Activated CD4-positive, alpha-beta memory T cell treated with anti-CD3 and anti-CD28 coated beads, Interleukin-2, amount 10 ng/mL, durations not matched to agents 7 days and 5 days (primary cell): ENCODE measurements around the gene MAD1L1. TPM values are rescaled to one million over a fixed set of nuclear protein-coding genes. Genes with fewer than 3 reads are reported as not detected.

Experiments used
- CTCF ChIA-PET: fragments of 350-600 bp; sonication (Branson Sonifier 250); formaldehyde crosslinking; loops from one replicate; lab custom pipeline; 2021; ENCODE audit warnings: antibody characterized with exemption, inconsistent platforms; lab: Charles Lee
- POLR2A ChIA-PET: fragments of 350-600 bp; sonication (Branson Sonifier 250); formaldehyde crosslinking; loops from one replicate; lab custom pipeline; 2021; ENCODE audit warnings: antibody characterized with exemption; lab: Charles Lee
- DNase-seq: peaks from one replicate; pipeline ENCODE4 v3.0.0-alpha.2; 2020
- H3K27ac Mint-ChIP-seq: one replicate; pipeline ENCODE4 v1.8.0; 2021; ENCODE audit warnings: mild to moderate bottlenecking, mixed read lengths
- H3K27me3 Mint-ChIP-seq: one replicate; pipeline ENCODE4 v1.8.0; 2021; ENCODE audit warnings: mixed read lengths
- H3K36me3 Mint-ChIP-seq: one replicate; pipeline ENCODE4 v1.8.0; 2021; ENCODE audit warnings: low read depth, mixed read lengths
- H3K4me1 Mint-ChIP-seq: one replicate; pipeline ENCODE4 v1.8.0; 2021; ENCODE audit warnings: mixed read lengths
- H3K4me3 Mint-ChIP-seq: one replicate; pipeline ENCODE4 v1.8.0; 2021; ENCODE audit warnings: mild to moderate bottlenecking, mixed read lengths
- H3K9me3 Mint-ChIP-seq: one replicate; pipeline ENCODE4 v1.8.0; 2021; ENCODE audit warnings: mixed read lengths
- total RNA-seq, 2 experiments: library from RNA; stranded (reverse); gene quantifications; one replicate each; pipeline ENCODE4 v1.2.3, GENCODE V29; 2021

MAD1L1 gene
- total RNA-seq, 2 experiments from 2014 or later = 120 to 136 TPM

DNA sequence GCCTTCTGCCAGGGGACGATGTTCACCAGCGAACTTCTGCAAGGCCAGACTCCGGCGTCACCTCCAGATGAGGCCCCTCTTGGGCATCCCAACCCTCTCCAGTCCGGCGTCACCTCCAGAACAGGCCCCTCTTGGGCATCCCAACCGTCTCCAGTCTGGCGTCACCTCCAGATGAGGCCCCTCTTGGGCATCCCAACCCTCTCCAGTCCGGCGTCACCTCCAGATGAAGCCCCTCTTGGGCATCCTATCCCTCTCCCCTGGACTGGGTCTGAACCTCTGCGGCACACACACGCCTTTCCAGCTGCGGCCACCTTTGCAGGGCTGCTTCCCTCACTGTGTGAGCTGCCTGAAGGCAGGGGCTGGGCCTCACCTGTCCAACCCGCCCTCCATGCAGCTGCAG, 321.2 kb downstream of the MAD1L1 start:
- Mint-ChIP-seq H3K4me3 (no peak overlapping the region), H3K9me3 (no peaks in the 10 kb centered on the region), H3K36me3 (no peaks in the 10 kb centered on the region), H3K4me1 (peaks cover 2% of the 10 kb centered on the region), H3K27ac (no peak overlapping the region), H3K27me3 (no peaks in the 10 kb centered on the region)
- CTCF ChIA-PET = no interaction called here
- DNase-seq = no peak
- POLR2A ChIA-PET = no interaction called here

DNA sequence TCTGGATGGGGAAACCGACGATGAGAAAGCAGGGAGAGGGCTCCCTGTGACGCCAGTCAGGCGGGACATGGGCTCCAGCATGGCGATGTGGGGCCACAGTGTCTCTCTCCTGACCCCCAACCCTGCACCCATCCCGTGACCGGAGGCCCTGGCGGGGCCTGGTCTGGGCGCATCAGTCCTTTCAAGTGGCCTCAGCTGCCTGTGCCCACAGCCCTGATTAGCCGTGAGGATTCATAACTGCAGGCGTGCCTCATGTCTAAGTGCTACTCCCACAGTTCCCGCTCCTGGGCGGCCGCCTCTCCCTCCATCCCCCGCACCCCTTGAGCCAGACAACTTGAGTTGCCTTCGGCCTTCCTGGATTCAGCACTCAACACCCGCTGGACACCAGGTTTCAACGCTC, 321.9 kb downstream of the MAD1L1 start:
- CTCF ChIA-PET = no interaction called here
- Mint-ChIP-seq H3K27ac (no peak overlapping the region), H3K4me3 (no peak overlapping the region), H3K27me3 (no peaks in the 10 kb centered on the region), H3K9me3 (no peaks in the 10 kb centered on the region), H3K4me1 (no peaks in the 10 kb centered on the region), H3K36me3 (no peaks in the 10 kb centered on the region)
- POLR2A ChIA-PET = no interaction called here
- no peak for DNase-seq

DNA sequence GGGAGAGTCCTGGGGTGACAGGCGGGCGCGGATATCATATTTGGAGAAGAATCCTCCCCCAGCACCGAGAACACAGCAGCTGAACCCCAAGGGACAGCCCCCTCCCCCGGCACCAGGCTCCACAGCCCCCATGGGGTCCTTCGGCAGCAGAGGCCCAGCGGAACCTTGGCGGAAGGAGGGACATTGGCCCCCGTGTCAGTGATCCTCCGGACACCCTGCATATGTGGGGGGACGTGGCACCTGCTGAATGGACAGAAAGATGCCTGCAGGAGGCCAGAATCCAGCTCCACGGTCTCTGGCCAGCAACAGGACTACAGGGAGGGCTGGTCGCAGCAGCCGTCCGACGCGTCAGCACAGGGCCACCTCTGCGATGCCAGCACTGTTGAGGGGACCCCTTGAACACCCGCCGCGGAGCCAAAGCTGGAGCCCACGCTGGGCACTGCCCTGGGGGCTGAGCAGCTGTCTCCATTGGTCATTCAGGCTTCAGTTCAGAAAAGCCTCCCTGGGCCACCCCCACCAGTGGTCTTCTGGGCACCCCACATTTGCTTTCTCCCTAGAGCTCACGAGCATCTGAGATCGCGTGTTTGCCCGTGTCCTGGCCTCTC, 322.6 kb downstream of the MAD1L1 start:
- no peaks in the 10 kb centered on the region for H3K36me3 Mint-ChIP-seq
- H3K27me3 Mint-ChIP-seq = no peaks in the 10 kb centered on the region
- H3K9me3 Mint-ChIP-seq = no peaks in the 10 kb centered on the region
- H3K4me1 Mint-ChIP-seq = no peaks in the 10 kb centered on the region
- DNase-seq = no peak
- H3K4me3 Mint-ChIP-seq = no peak overlapping the region
- no peak overlapping the region for H3K27ac Mint-ChIP-seq
- POLR2A ChIA-PET = no interaction called here
- CTCF ChIA-PET = no interaction called here

DNA sequence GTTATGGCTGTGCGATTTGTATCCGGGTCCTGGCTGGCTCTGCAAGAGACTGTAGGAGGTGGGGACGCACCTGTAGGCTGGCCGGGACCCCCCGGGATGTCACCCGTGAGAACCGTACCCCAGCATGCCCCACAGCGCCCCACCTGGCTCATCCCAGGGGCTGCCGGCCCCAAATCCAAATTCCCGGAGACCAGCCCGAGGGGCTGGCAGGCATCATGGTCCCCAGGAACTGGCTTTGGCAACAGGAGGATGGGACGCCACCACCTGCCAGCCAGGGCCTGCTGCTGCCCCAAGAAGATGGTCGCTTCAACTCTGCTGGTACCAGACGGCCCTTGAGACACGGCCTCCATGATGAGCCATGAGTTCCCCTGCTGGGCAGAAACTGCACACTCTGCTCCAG, 323.3 kb downstream of the MAD1L1 start:
- ChIA-PET POLR2A (no interaction called here), CTCF (no interaction called here)
- Mint-ChIP-seq H3K4me3 (no peak overlapping the region), H3K27ac (no peak overlapping the region), H3K36me3 (no peaks in the 10 kb centered on the region), H3K27me3 (no peaks in the 10 kb centered on the region), H3K4me1 (no peaks in the 10 kb centered on the region), H3K9me3 (no peaks in the 10 kb centered on the region)
- no peak for DNase-seq

DNA sequence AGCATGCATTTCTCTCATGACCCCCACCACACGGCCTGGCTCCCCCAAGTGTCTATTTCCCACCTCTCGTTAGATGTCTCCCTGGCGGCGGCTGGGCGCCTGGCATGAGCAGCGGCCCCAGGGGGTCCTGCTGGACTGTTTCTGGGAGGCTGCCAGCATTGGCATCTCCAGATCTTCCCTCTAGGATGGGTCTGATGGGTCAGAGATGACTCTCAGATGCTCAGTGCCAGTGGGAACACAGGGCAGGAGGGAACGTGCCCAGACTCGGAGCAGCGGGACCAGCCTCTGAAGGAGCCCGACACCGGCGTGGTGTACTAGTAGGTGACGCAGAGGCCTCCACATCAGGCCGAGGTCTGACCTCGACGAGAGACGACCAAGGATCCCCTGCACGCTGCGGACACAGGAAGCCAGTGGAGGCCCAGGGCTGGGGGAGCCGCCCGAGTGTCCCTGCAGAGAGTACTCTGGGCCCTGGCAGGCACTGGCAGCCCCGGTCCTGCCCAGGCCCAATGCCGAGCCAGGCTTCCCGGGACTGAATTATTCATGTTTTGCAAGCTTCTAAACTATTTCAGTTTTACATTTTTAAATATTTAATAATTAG, 323.8 kb downstream of the MAD1L1 start:
- ChIA-PET CTCF (no interaction called here), POLR2A (no interaction called here)
- Mint-ChIP-seq H3K27me3 (no peaks in the 10 kb centered on the region), H3K27ac (no peak overlapping the region), H3K9me3 (no peaks in the 10 kb centered on the region), H3K4me1 (no peaks in the 10 kb centered on the region), H3K36me3 (no peaks in the 10 kb centered on the region), H3K4me3 (no peak overlapping the region)
- DNase-seq = no peak

DNA sequence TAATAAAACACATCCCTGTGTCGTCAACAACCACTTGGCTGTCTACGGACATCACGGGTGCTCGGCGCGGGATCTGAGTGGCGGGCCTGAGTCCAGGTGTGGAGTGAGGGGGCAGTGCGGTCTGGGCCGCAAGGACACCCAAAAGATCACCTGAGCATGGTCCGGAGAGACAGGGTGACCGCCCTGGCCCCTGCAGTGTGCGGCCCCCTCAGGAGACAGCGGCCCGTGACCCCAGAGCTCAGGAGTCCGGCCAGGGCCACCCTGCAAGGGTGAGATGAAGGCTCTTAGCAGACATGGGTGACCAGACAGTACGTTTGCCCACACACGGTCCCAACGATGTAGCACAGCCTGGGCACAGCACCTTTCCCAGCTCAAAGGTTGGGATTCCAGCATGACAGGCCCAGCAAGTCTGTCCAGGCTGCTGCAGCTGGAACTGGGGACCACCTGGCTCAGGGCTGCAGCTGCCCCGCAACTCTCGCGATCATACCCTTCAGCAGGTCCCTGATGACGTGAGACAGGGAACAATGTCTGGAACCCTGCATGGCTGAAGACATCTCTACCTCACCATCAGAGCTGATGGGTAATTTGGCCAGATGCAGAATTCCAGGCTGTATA, 324.9 kb downstream of the MAD1L1 start:
- Mint-ChIP-seq H3K9me3 (no peaks in the 10 kb centered on the region), H3K36me3 (no peaks in the 10 kb centered on the region), H3K4me3 (no peak overlapping the region), H3K4me1 (no peaks in the 10 kb centered on the region), H3K27me3 (no peaks in the 10 kb centered on the region), H3K27ac (no peak overlapping the region)
- CTCF ChIA-PET = no interaction called here
- no peak for DNase-seq
- POLR2A ChIA-PET = no interaction called here

DNA sequence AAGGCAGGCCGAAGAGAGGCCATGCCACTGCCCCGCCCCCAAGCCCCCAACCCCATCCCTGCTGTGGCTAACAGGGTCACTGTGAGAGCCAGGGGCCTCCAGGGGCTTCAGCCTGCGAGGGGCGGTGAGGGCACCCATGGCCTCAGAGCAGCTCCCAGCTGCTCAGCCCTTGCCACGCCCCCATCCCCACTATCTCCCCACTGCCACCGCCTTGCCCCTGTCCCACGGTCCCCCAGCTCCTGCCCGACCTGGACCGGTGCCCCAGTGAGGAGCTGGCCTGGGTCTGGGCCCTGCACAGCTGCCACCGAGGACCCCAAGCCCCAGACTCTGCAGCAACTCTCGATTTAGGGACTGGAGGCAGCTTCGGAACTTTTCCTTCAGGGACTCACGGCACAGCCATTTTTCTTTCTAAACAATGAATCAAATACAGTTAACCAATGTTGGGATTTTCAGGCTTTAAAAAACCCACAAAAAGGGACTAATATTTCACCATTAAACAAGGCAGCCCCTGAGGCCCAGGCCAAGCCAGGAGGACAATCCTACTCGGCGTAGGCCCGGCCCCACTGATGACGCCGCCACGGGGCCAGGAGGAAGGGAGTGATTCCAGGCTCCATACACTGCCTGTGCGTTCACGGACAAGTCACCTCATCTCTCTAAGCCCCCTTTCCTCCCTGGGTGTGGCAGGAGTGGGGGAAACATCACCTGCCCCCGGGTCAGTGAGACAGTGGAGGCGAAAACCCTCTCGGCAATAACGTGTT, 325.6 kb downstream of the MAD1L1 start:
- POLR2A ChIA-PET = no interaction called here
- CTCF ChIA-PET = no interaction called here

DNA sequence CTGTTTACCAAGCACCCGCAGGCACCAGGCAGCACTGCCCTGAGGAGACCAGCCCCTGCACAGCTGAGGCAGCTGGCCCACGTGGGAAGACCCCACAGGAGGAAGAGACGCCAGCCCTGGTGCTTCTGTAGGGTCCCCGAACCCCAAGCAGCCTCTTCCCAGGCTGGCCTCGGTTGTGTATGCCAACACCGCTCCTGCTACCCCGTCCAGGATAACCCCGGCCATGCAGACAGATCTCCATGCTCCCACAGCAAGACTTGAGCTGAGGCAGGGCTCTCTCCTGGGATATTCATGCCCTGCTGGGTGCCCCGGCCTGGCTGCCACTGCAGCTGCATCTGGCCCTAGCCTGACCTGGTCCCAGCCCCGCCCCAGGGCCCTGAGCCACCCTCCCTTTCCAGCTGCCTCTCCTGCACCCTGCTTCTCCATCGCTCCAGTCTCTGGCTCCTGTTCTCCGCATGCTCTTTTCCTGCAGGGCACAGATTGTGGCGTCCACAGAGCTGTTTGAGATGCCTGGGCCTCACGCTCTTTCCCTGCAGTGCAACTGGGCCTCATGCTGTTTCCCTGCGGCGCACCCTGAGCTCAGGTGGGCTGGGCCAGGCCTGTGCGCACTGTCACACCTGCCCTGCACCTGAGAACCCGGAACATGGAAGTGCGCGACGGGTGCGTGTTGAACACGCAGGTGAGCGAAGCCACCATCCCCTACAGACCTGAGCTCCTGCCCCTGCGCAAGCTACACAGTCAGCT, 326.5 kb downstream of the MAD1L1 start:
- no peaks in the 10 kb centered on the region for H3K9me3 Mint-ChIP-seq
- DNase-seq = no peak
- H3K4me1 Mint-ChIP-seq = no peaks in the 10 kb centered on the region
- CTCF ChIA-PET = no interaction called here
- no peak overlapping the region for H3K4me3 Mint-ChIP-seq
- H3K36me3 Mint-ChIP-seq = no peaks in the 10 kb centered on the region
- no peak overlapping the region for H3K27ac Mint-ChIP-seq
- POLR2A ChIA-PET = no interaction called here
- no peaks in the 10 kb centered on the region for H3K27me3 Mint-ChIP-seq

More for the DNA sequence above, 325.6 kb downstream of the MAD1L1 start:
- H3K9me3 Mint-ChIP-seq = no peaks in the 10 kb centered on the region
- no peak for DNase-seq
- H3K27ac Mint-ChIP-seq = no peak overlapping the region
- H3K27me3 Mint-ChIP-seq = no peaks in the 10 kb centered on the region
- H3K4me1 Mint-ChIP-seq = no peaks in the 10 kb centered on the region
- no peak overlapping the region for H3K4me3 Mint-ChIP-seq
- no peaks in the 10 kb centered on the region for H3K36me3 Mint-ChIP-seq

DNA sequence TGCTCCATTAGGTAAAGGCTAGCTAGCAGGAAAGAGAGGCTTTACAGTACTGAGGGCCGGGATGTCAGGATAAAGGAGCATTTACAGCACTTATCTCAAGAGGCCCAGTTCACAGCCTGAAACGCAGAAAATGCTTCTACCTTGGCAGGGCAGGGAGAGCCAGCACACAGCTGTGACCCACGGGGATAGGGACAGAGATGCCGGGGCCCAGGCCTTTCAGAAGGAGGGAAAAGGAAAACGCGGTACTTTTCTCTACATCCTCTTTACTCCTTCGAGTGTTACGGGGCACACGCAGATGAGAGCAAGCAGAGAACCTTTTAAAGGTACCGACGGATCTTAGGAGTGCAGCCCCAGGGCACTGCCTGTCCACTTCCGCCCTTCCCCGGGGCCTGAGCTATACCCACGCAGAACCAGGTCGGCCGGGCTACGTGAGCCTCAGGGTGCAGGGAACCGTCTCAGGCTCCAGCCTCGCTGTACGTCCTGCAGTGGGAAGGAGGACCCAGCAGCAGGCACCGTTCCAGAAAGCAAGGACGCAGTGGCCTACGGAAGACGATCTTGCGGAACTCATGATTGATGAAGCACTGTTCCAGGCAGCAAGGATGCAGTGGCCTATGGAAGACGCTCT, 330.4 kb downstream of the MAD1L1 start:
- ChIA-PET POLR2A (no interaction called here), CTCF (no interaction called here)
- no peaks in the 10 kb centered on the region for H3K27me3 Mint-ChIP-seq
- H3K36me3 Mint-ChIP-seq = peaks cover 3% of the 10 kb centered on the region
- no peak for DNase-seq
- no peaks in the 10 kb centered on the region for H3K4me1 Mint-ChIP-seq
- no peak overlapping the region for H3K27ac Mint-ChIP-seq
- H3K9me3 Mint-ChIP-seq = no peaks in the 10 kb centered on the region
- H3K4me3 Mint-ChIP-seq = no peak overlapping the region

DNA sequence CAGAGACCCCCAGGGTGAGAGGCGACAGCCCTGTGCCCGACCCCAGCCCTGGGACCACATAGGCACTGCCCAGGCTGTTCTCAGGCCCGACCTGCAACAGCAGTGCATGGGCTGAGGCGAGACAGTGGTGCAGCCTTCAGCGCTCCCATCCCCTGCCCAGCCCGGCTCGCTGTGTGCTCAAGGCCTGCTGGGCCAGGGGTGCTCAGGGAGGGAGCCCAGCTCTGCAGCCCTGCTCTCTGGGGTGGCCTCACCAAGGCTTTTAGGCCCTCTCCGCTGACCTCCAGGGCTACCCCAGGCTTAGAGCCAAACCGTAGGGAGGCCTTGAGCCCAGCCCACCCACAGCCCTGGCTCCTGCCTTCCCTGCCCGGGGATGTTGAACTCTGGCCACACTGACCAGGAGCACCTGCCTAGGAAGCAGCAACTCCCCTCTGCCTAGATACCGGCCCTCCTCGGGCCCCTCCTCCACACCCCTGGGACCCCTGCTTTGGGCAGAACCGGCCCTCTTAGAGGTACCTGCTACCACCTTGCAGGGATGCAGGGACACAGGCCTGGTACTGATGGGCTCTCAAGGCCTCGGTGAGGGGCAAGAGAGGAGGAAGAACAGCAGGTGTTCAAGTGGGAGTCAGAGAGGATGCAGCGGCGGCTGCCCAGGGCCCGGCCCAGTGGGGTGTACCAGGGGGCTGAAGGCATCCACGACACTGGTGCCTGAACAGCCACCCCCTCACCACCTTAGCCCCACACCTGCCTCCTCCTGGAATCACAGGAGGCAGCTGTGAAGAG, 331.1 kb downstream of the MAD1L1 start:
- ChIA-PET CTCF (no interaction called here), POLR2A (no interaction called here)
- Mint-ChIP-seq H3K4me3 (no peak overlapping the region), H3K36me3 (peaks cover 3% of the 10 kb centered on the region), H3K27ac (no peak overlapping the region), H3K4me1 (peaks cover 2% of the 10 kb centered on the region), H3K9me3 (no peaks in the 10 kb centered on the region), H3K27me3 (no peaks in the 10 kb centered on the region)
- DNase-seq = no peak

DNA sequence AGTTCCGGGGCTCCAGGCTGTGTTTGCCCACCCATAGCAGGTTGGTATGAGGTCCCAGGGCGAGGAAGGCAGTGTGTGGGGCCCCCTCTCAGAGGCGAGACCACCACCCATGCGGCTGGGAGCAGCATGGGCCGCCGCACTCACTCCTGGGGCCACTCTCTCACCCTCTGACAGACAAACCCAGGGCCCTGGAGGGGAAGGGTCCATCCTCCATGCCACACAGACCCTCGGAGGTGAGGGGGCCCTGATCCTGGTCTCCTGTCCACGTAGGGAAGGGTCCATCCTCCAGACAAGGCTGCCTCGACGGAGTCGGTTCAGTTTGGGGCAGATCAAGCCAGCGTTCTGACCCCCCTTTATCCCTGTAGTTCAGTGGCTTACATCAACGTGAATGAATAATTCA, 331.9 kb downstream of the MAD1L1 start:
- H3K9me3 Mint-ChIP-seq = no peaks in the 10 kb centered on the region
- DNase-seq = no peak
- POLR2A ChIA-PET = no interaction called here
- CTCF ChIA-PET = no interaction called here
- H3K27me3 Mint-ChIP-seq = no peaks in the 10 kb centered on the region
- peaks cover 2% of the 10 kb centered on the region for H3K4me1 Mint-ChIP-seq
- H3K4me3 Mint-ChIP-seq = no peak overlapping the region
- peaks cover 7% of the 10 kb centered on the region for H3K36me3 Mint-ChIP-seq
- H3K27ac Mint-ChIP-seq = no peak overlapping the region
